PFSK-1 (cell line): ENCODE data around the gene SCLY.

Source experiments
- FOXP2 ChIP-seq: optimal IDR thresholded peaks from 2 replicates; pipeline ENCODE3; 2011; ENCODE audit warnings: borderline replicate concordance, control low read depth, inconsistent platforms; ENCODE audit not compliant: insufficient read depth; ENCODE audit errors: extremely low read length, extremely low read depth
- POLR2AphosphoS5 ChIP-seq: IDR thresholded peaks from 2 replicates; pipeline ENCODE4 v1.6.1; 2012; ENCODE audit warnings: low read depth, mild to moderate bottlenecking, control low read depth, low read length, moderate library complexity
- SIN3A ChIP-seq: IDR thresholded peaks from 2 replicates; pipeline ENCODE4 v1.6.1; 2012; ENCODE audit warnings: mild to moderate bottlenecking, low read length, moderate library complexity, borderline replicate concordance; ENCODE audit not compliant: insufficient read depth
- TAF1 ChIP-seq: IDR thresholded peaks from 2 replicates; pipeline ENCODE4 v1.6.1; 2012; ENCODE audit warnings: low read length, control low read depth, borderline replicate concordance; ENCODE audit not compliant: insufficient read depth
- TF ChIP-seq, protein P1 (sequence below), 2 experiments: IDR thresholded peaks; 2 replicates each; pipeline versions ENCODE4 v1.6.1 to v1.8.0; 2011 to 2012; ENCODE audit warnings: low read depth in 2 of 2, low read length in 2 of 2, control low read depth in 1 of 2, inconsistent platforms in 1 of 2, mild to moderate bottlenecking in 1 of 2, moderate library complexity in 1 of 2; ENCODE audit not compliant: insufficient read depth in 1 of 2

The SCLY gene

DNA sequence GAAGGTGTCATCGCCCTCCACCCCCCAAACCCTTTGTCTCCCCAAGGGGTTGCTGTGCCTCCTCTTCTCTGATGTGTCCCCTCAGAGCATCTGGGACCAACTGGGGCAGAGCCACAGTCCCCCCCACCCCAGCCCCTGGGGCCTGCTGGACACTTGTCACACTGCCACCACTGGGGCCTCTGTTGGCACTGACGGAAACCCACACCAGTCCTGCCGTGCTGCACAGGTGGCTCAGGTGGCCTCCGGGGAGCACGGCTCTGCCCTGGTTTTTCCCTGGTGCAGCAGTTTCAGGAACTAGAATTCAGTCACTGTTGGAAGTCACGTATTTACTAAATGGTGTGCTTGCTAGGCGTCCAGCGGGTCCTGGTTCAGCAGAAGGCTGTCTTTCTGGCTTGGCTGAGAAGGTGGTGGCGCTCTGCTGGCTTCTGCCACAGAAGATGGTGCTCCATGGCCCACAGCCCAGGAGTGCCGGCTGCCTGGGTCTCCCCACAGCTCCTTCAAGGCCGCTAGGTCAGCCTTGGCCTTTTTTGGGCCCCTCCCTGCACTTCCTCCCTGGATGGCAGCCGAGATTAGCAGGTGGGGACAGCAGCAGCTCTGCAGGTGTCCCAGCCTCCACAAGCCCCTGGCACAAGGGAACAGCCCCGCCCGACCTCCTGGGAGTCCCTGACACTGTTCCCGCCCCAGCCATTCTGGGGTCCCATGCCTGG lies 59.1 kb downstream of the SCLY start:
- TF ChIP-seq FOXP2 (no peak), POLR2AphosphoS5 (no peak)

- no peak for TF ChIP-seq TAF1
- no peak for TF ChIP-seq SIN3A
- no peak for TF ChIP-seq POLR2AphosphoS5
- TF ChIP-seq, protein P1, sequence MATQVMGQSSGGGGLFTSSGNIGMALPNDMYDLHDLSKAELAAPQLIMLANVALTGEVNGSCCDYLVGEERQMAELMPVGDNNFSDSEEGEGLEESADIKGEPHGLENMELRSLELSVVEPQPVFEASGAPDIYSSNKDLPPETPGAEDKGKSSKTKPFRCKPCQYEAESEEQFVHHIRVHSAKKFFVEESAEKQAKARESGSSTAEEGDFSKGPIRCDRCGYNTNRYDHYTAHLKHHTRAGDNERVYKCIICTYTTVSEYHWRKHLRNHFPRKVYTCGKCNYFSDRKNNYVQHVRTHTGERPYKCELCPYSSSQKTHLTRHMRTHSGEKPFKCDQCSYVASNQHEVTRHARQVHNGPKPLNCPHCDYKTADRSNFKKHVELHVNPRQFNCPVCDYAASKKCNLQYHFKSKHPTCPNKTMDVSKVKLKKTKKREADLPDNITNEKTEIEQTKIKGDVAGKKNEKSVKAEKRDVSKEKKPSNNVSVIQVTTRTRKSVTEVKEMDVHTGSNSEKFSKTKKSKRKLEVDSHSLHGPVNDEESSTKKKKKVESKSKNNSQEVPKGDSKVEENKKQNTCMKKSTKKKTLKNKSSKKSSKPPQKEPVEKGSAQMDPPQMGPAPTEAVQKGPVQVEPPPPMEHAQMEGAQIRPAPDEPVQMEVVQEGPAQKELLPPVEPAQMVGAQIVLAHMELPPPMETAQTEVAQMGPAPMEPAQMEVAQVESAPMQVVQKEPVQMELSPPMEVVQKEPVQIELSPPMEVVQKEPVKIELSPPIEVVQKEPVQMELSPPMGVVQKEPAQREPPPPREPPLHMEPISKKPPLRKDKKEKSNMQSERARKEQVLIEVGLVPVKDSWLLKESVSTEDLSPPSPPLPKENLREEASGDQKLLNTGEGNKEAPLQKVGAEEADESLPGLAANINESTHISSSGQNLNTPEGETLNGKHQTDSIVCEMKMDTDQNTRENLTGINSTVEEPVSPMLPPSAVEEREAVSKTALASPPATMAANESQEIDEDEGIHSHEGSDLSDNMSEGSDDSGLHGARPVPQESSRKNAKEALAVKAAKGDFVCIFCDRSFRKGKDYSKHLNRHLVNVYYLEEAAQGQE (IDR thresholded peaks at IDR 0.05; ENCODE audit: insufficient read depth in 1 of 2, low read depth in 2 of 2, low read length in 2 of 2) = no peak
- TF ChIP-seq FOXP2 = no peak
Observed at GRCh38 chr2:238120463-238121298, 59.9 kb downstream of the SCLY start.

DNA sequence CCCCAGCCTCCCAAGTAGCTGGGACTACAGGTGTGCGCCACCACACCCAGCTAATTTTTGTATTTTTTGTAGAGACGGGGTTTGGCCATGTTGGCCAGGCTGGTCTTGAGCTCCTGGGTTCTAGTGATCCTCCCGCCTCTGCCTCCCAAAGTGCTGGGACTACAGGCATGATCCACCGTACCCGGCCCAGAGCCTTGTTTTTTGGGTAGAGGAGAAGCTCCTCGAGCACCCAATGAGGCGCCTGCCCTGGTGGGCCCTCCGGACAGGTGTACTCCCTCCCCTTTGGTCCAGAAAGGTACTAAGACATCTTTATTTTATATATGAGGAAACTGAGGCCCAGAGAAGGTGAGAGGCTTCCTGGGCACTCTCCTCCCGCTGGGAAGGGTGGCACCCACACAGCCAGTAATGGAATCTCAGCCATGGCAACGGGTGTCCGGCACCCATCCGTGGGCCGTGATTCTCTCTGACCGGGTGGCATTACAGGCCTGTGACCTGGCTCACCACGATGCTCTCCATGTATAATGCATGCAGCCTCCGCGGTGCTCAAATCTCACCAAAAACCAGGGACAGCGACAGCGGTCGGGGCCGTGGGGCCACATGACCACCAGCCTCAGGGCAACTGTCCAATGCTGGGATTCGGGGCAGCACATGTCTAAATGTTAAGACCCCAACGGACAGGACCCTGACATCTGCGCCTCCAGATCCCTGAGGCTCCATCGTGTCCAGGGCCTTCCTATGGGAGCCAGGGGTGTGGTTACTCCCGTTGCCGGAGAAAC lies 60.9 kb downstream of the SCLY start:
- TF ChIP-seq SIN3A (no peak), FOXP2 (no peak), POLR2AphosphoS5 (no peak), TAF1 (no peak)
- TF ChIP-seq, protein P1 (IDR thresholded peaks at IDR 0.05; ENCODE audit: insufficient read depth in 1 of 2, low read depth in 2 of 2, low read length in 2 of 2) = no peak

GRCh38 chr2:238122287-238123217 lies 61.8 kb downstream of the SCLY start:
- TF ChIP-seq FOXP2 = no peak

DNA sequence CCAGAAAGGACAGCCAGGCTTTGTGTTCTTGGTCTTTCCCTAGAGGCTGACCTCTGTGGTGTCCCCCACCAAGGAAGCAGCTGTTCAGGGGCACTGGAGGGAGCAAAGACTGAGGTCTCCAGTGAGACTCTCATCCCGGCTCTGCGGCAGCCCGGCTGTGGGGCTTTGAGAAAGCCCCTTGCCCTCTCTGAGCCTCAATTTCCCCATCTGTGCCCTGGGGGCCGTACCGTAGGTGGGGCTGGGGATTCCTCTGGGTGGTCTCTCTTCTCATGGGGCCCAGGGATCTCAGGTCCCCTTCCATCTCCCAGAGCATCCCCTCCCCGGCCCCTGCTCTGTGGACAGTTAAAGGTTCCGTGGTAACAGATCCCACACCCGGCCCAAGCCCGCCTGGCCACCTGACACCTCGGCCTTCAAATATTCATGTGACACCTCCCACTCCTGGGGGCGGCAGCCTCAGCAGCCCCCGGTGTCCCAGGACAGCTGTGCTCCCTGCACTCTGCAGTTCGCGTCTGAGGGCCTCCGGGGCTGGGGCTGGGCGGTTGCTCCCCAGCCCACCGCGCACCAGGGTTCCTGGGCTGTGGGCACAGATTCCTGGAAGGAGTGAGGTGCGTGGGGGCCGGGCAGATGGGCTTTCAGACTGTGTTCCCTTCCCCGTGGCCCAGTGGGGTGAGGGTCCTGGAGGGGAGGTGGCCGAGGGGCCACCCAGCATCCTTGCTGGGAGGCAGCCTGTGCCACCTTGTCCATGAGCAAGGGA lies 62.6 kb downstream of the SCLY start:
- no peak for TF ChIP-seq FOXP2
- TF ChIP-seq, protein P1 (IDR thresholded peaks at IDR 0.05; ENCODE audit: insufficient read depth in 1 of 2, low read depth in 2 of 2, low read length in 2 of 2) = no peak
- no peak for TF ChIP-seq TAF1
- no peak for TF ChIP-seq POLR2AphosphoS5
